GM21360 (cell line): Measurements from ENCODE around the gene KLF12.

Experiments used
- ATAC-seq: cut with Tn5 transposase; IDR thresholded peaks from one replicate; pipeline ENCODE4 v1.9.1; 2021; ENCODE audit warnings: mild to moderate bottlenecking, moderate library complexity; ENCODE audit not compliant: unreplicated experiment

Gene KLF12

DNA sequence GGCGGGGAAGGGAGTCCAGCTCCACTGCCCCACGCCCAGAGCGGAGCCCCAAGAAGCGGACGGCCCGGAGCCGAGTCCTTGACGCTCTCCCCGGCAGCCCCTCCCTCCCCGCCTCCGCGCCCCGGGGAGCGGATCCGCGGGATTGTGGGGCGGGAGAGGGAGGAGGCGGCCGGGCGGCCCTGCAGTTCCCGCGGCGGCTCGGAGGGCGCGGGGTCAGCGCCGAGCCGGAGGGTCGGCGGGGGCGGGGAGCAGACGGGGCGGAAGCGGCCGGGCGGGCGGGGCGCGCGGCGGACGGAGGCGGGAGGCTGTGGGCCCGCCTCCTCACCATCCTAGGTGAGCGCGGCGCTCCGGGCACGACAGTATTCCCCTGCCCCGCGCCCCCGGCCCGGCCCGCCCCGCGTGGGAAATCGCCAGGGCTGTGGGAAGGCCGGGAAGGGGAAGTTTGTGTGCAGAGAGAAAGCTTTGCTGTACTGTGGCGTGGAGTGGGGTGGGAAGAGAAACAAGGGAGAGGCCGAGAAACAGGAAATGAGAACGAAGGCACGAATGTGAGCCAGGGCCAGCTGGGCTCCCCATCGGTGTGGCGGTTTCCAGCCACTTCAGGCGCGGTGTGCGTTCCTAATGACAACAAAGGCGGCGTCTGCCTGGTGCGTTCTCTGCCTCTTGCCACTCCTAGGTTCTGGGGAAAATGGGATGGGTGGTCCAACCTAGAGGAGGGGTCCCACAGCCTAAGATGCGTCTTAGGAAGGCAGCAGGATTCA is 1.3 kb upstream of the KLF12 start:
- peak; percentile 42 for ATAC-seq

DNA sequence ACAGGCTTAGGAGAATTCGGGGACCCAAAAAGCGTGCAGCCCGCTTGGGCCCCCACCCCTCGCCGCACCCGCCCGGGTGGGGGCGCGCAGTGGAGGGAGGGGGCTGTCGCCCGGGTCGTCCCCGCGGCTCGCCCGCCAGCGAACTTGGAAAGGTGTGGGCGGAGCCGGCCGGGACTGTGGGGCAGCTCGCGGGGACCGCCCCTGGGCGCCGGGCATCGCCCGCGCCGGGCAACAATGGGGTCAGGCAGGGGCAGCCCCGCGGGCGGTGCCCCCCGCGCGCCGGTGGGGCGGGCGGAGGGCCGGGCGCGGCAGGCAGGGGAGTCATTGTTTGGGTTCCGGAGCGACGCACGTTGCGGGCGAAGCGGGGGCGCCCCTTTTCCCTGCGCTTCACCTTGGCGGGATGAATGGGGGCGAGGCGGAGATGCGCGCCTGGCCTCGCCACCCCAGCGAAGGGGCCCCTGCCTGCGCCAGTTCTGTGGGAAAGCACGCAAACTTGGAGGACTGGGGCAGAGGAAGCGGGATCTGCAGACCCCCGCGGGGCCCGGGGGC is 647 bp upstream of the KLF12 start:
- peak; percentile 17 for ATAC-seq

DNA sequence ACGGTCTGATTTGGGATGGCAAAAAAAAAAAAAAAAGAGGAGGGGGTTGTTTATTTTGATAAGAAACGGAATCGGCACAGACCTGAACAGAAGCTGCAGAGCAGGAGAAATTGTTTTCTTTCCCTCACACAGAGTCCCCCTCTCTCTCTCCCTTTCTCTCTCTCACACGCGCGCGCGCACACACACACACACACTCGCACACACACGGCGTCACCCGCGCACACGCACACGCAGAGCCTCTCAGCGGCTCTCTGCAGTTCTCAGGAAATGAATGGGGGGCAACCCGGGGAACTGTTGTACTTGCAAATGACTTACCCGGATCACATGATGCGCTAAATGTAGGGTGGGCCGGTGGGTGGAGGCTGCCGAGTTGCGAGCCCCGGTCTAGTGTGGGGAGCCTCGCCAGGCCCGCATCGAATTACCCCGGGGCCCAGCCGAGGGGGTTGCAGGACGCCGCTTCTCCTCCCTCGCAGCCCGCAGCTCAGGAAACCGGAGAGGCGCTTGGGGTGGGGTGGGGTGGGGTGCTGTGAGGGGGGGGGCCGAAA is 475 bp downstream of the KLF12 start:
- peak; percentile 38 for ATAC-seq

DNA sequence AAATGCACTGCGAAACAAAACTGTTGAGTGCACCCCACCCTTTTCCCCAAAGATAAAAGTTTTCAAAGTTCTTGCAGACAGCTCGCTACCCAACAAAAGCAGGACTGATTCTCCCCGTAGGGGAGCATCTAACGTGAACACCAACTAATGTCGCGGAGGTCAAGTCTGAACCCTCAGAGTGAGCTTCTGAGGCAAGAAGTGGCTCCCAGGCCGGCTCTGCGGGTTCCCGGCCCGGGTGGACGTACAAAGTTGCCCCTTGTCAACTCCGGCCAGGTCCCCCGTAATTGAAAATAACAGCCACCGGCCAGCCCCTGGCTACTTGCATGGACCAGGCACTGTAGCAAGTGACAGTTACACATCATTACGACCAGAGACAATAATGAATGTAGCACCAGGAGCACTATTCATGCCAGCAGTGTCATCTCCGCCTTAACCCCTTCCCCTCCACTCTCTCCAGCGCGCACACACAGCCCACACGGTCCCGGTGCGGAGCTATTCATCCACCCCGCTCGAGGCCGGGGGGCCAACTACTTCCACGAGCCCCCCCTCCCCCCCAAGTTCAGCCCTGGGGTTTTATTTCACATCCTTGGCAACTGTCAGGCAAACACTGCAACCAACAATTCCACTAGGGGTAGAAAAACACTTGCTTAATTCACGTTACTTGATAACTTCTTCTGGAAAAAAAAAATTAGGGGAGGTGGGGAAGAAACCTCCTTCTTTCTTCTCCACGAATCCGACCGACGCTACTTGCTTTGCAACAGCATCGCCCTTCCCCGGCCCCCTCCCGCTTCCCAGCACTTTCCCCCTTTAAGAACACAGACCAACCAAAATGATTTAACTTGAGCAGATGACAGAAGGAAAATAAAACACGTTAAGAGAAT is 1.2 kb downstream of the KLF12 start:
- ATAC-seq = no peak

DNA sequence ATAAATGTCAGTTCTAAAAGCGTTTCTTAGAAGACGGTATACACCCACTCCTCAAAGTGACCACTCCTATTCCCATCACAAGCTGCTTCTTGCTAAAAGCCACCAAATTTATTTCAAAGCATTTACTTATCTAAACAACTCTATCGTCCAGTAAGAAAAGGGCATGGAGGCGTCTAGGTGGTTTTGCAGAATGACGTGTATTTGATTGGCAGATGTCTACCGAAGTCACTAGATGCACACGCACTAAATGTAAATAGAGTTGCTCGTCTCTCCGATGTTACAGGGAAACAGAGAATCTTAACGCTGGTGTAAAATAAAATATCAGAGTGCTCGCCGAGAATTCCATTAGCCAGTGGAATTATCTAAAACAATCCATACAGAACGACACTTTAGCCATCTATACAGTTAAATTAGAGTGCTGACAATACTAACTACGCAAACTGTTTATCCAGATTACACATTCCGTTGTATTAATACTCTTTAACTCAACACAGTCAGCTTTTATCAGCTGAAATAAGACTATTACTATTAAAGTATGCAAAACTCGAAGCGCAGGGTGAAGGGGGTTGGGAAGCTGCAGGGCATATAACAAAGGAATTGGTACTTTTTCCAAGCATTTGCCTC is 1.9 kb downstream of the KLF12 start:
- no peak for ATAC-seq

DNA sequence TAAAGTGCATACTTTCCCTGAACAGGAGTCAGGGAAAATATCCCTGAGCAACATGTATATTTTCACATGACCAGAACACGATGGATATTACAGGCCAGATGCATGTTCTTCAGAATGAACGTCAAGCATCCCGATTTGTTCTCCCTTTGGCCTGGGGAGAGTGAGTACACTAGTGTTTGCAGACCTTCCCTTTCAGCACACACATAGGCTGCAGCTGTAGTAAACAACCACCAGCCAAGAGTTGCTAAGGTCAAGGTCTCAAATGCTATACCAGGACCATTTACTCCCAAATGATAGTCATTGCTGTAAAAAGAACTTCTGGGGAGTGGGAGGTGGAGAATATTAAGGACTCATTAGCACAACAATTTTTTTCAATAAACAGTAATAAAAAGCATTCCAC is 3.0 kb downstream of the KLF12 start:
- no peak for ATAC-seq

DNA sequence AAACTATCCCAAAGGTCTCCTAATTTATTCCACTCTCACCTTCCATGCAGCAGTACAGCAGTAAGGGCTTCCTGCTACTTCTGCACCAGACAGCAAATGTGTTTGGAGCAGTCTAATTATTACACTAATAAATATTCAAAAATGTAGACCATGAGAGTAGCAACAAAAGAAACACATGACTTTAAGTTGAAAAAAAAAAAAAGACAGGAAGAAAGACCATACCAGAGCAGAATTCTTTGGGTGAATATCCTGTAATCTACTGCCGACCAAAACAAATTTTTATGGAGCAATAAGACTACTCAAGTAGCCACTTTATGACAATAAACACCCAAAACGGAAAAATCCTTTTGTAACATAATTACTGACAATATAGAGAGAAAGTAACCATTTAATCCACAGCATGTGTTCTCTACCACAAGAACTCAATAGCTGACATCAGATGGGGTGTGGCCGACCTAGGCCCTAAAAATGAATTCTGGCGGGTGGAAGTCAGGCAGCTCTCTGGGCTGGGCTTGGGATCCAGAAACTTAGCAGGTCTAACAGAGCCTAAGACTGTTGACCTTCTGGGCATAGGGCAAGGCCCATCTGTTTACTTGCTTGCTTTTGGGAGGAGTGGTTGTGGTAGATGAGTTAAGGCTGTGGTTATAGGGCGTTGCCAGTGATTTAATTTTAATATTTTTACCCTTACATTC is 4.6 kb downstream of the KLF12 start:
- no peak for ATAC-seq

DNA sequence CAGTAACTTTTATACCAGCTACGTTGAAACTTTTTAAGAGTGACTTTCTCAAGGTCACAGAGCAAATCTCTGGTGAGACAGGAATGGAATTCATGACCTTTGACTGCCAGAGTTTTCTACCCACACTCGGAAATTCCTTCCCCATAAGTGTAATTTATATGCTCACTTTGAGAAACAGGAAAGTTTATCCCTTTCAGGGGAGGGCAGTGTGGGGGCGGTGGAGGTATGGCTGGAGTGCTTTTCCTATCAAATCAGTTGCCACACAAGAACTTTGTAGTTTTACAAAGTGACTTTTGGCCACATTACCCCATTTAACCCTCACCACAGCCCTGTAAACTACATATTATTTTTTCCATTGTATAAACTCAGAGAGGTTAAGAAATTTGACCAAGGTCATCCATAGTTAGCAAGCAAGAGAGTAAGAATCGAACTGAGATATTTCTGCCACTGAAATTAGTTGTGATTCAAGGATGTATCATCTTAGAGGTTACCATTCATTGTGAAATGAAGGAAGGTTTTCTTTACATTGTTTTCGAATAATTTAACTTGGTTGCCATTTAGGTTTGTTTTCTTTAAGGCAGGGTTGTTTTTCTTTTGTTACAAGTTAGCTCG is 5.9 kb downstream of the KLF12 start:
- no peak for ATAC-seq

DNA sequence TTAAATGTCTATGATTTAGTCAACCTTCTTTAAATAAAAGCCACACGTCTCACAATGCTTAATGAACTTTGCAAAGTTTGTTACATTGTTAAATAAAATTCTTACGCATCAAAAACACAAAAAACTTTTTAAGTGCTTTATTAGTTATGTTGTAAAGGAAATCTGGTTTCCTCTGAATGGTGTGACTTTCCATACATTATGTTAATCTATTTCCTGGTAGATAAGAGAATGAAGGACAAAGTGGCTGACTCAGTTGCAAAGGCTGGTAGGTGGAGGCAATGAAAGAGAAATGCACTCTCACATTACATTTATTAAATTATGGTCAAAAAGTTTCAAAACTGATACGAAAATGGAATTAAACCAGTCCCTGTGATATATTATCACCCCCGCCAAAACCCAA is 15.9 kb downstream of the KLF12 start:
- no peak for ATAC-seq

DNA sequence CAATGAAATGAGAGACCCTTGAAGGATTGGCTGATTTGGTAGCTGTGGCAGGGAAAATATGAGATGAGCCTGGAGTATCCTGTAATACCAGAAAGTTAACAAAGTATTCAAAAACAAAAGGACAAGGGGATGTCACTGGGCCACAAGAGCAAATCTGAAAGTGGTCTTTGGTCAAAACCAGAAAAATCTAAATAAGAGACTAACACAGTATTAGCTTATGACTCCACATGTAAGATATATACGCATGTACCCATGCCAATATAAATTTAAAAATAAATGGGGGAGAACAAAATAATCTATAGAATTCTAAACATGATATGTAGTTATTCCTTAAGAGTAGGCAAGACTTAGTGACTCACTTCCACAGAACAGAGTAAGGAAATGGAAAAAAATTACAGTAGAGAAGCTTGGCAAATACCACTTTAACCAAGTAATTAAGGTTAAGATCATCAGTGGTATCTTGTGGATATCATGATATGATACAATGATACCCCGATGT is 16.9 kb downstream of the KLF12 start:
- no peak for ATAC-seq

DNA sequence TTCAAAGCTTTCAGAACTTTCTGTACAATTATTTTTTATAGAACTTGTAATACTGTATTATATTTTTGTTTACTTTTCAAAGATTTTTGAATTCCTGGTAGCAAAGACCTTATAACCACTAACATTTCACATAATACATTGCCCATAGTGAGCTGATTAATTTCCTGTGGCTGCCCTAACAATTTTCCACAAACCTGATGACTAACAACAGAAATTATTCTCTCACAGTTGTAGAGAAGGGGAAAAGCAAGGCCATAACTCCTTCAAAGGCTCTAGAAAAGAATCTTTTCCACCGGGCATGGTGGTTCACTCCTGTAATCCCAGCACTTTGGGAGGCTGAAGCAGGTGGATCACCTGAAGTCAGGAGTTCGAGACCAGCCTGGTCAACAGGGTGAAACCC is 19.1 kb downstream of the KLF12 start:
- no peak for ATAC-seq

DNA sequence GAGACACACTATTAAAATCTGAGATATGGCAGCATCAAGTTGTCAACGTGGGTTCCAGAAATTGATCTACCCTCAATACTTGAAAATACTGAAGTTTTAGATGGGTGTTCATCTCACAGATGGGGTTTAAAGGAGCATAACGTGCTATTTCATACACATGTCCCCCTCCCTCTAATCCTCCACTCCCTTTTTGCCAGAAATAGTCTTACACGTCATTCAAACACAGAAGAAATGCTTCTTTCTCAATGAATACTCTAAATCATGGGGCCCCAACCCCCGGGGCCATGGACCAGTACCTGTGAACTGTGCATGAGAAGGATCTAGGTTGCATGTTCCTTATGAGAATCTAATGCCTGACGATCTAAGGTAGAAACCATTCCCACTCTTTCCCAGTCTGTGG is 19.6 kb downstream of the KLF12 start:
- ATAC-seq = no peak

DNA sequence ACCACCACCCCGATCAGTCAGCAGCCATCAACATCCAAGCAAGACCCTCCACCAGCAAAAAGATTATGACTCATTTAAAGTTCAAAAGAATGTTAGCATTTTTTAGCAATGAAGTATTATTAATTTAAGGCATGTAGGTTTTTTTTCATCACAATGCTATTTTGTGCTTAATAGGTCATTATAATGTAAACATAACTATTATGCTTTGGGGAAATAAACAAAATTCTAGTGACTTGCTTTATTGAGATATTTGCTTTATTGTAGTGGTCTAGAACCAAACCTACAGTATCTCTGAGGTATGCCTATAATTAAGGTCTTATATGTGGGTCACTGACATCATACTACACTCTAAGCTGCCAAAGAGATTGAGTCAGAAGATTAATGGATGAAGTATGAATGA is 20.0 kb downstream of the KLF12 start:
- no peak for ATAC-seq

DNA sequence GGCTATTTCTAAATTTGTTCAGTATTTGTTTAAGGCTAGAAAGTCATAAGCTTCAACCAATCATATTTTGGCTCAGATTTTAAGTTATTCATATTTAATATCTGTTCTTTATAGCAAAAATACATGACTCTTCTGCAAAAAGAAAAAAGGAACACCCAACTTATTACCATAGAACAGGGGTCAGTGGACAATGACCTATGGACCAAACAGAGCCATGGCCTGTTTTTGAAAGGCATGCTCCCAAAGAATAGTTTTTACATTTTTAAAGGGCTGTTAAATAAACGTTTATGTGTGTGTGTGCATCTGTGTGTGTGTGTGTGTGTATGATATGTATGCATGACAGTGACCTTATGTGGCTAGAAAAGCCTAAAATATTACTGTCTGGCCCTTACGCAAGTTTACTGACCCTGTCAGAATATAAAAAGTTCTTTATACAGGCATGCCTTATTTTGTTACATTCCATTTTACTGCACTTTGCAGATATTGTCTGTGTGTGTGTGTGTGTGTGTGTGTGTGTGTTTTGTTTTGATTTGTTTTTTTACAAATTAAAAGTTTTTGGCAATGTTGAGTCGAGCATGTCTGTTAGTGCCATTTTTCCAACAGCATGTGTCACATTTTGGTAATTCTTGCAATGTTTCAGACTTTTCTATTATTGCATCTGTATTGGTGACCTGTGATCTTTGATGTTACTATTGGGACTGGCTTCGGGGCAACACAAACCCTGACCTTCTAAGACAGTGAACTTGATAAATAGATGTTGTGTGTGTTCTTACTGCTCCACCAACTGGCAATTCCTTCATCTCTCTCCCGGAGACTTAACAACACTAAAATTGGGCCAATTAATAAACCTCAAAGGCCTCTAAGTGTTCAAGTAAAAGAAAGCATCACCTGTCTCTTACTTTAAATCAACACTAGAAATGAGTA is 22.0 kb downstream of the KLF12 start:
- ATAC-seq = no peak

DNA sequence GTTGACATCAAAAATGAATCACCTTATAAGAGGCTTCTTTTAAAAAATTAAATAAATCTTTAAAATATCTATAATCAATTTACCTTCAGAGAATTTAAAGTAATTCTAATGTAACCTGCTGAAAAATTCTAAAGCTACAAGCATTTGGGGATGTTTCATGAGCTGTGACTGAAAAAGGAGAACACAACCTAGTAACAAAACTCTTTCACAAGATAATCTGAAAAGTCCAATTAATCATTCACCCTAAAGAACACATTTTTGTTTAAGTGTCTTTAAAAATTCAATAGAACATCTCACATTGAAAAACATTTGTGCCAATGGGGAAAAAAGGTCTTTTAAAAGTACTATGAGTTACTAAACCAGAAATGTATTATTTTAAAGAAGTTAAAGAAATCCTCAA is 22.8 kb downstream of the KLF12 start:
- no peak for ATAC-seq

DNA sequence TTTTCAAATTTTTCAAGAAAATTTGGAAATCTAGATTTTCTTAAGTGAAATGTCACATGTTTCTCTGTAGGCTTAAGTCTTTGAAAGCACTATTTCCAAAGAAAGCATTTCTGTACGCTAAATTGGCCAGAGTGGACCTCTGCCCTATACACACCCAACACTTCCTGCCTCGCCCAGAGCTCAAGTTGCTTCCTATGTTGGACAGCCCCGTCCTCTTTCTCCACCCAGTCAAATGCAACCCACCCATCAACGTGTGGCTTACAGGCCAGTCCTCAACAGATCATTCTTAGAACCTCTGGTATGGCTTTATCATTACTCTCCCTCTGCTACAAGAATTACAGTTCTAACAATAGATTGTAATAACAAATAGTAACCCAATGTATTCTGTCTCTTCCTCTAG is 24.2 kb downstream of the KLF12 start:
- no peak for ATAC-seq

DNA sequence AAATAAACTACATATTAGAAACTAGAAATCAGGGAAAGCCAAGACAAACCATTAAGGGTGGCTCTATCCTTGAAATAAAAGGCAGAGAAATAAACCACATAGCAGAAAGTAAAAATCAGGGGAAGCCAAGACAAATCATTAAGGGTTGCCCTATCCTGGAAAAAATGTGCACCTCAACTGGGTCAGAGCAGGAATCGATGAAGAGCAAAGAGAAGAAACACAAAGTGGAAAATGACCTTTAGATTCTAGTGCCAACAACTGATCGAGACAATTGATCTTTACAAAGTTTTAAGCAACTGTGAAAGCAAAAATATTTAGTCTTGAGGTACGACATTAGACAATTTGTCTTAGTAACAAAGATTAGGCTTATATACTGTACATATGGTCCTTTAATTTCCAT is 26.6 kb downstream of the KLF12 start:
- no peak for ATAC-seq

DNA sequence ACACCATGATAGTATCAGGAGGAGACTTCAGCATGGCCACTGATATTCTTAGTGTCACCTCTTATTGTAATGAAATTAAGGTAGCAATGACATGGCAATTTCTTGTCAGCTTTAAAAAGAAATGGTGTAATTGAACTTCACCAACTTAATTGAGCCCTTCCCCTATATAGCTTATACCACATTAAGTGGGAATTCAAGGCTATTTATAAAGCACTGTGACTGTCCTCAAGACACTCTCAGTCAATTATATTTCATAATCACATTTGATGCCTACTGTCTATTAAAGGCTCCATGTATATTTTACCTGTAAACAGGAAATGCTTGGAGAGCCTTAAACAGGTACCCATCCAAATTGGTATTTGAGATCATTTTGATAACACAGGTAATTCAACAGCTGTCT is 28.3 kb downstream of the KLF12 start:
- no peak for ATAC-seq

DNA sequence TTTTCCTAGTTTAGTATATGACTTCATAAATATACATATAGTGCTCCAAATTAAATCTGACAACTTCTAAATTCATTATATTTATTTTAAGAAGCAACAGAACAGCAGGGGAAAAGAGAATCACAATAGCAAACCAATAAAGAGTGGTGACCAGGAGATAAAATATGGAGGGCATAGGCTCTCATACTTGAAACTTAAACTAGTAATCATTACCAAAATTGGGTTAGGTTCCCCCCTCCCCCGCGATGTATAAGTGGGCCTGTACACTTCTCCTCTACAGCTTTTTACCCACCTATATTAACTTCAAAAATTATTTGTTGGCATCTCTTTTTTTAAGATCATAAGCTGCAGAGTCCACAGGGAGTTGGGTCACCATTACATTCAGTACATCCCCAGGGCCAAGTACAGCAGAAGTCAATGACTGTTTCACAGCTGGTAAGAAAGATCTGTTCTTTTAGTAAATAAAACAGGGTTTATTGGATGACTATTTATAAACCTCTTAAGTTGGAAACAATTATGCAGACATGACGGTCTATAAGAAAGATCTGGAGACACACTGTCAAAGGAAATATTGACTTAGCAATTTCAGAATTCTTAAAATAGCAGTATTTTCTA is 29.4 kb downstream of the KLF12 start:
- no peak for ATAC-seq
